ENCODE results near the gene ZNRF1. TPM values are rescaled to one million over a fixed set of nuclear protein-coding genes. Genes with fewer than 3 reads are reported as not detected.

Gene ZNRF1
- total RNA-seq, 1 experiment from 2014 or later = 48.2 TPM

- TF ChIP-seq CTCF (IDR thresholded peaks at IDR 0.05 in 2 of 3, conservative IDR thresholded peaks at IDR 0.05 in 1 of 3; ENCODE audit: borderline replicate concordance in 1 of 3, insufficient read depth in 1 of 3, low read depth in 2 of 3, low read length in 2 of 3) (no peak), ZFX (IDR thresholded peaks at IDR 0.05) (no peak), EZH2phosphoT487 (IDR thresholded peaks at IDR 0.05; ENCODE audit: borderline replicate concordance) (no peak), SRF (IDR thresholded peaks at IDR 0.05; ENCODE audit: low read depth) (no peak), ATF3 (IDR thresholded peaks at IDR 0.05) (no peak)
- TF ChIP-seq, protein P1, sequence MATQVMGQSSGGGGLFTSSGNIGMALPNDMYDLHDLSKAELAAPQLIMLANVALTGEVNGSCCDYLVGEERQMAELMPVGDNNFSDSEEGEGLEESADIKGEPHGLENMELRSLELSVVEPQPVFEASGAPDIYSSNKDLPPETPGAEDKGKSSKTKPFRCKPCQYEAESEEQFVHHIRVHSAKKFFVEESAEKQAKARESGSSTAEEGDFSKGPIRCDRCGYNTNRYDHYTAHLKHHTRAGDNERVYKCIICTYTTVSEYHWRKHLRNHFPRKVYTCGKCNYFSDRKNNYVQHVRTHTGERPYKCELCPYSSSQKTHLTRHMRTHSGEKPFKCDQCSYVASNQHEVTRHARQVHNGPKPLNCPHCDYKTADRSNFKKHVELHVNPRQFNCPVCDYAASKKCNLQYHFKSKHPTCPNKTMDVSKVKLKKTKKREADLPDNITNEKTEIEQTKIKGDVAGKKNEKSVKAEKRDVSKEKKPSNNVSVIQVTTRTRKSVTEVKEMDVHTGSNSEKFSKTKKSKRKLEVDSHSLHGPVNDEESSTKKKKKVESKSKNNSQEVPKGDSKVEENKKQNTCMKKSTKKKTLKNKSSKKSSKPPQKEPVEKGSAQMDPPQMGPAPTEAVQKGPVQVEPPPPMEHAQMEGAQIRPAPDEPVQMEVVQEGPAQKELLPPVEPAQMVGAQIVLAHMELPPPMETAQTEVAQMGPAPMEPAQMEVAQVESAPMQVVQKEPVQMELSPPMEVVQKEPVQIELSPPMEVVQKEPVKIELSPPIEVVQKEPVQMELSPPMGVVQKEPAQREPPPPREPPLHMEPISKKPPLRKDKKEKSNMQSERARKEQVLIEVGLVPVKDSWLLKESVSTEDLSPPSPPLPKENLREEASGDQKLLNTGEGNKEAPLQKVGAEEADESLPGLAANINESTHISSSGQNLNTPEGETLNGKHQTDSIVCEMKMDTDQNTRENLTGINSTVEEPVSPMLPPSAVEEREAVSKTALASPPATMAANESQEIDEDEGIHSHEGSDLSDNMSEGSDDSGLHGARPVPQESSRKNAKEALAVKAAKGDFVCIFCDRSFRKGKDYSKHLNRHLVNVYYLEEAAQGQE (IDR thresholded peaks at IDR 0.05; ENCODE audit: low read depth) = no peak
Measured at GRCh38 chr16:75112734-75113491, 114.1 kb downstream of the ZNRF1 start (continued).
